ENCODE data around the gene TMBIM1. TPM values are rescaled to one million over a fixed set of nuclear protein-coding genes. Genes with fewer than 3 reads are reported as not detected.

TMBIM1 gene
- total RNA-seq, 4 donors from 2014 or later = 272 to 341 (median 287) TPM

- Histone ChIP-seq H3K36me3 (peaks cover 34 to 37% of the 10 kb centered on the region in 2 donors), H3K4me3 (replicated peaks in 1 of 3) (no peak overlapping the region), H3K4me1 (peaks cover 0 to 30% of the 10 kb centered on the region in 2 donors), H3K27me3 (no peaks in the 10 kb centered on the region), H3K9me3 (no peaks in the 10 kb centered on the region), H3K27ac (no peak overlapping the region)
- intact Hi-C loops (cut with DNase I) = loop anchor here (10.0 kb wide), 1 partner anchor 73 kb away; no protein-coding TSS in a partner anchor
- 46 to 60% methylated on average over 8 of the region's 8 CpGs for WGBS, 2 donors
- TF ChIP-seq POLR2A (IDR thresholded peaks at IDR 0.05) = no peak
- peak in 3 of 6 experiments; percentile 32 to 50 (median 39) for TF ChIP-seq CTCF (IDR thresholded peaks at IDR 0.05)
- no peak for DNase-seq
These were observed 34.8 kb downstream of the TMBIM1 start for GRCh38 chr2:218257390-218257981.

GRCh38 chr2:218256612-218257350 lies 35.5 kb downstream of the TMBIM1 start:
- DNase-seq = no peak
- 94 to 95% methylated on average over 13 of the region's 13 CpGs for WGBS, 2 donors
- no peak overlapping the region for H3K27ac ChIP-seq
- H3K4me1 ChIP-seq = peaks cover 0 to 30% of the 10 kb centered on the region in 2 donors
- intact Hi-C loops (cut with DNase I) = loop anchor here (10.0 kb wide), 1 partner anchor 72 kb away; no protein-coding TSS in a partner anchor
- TF ChIP-seq POLR2A (IDR thresholded peaks at IDR 0.05) = no peak
- TF ChIP-seq CTCF (IDR thresholded peaks at IDR 0.05) = no peak
- H3K27me3 ChIP-seq = no peaks in the 10 kb centered on the region
- H3K36me3 ChIP-seq = peaks cover 41 to 44% of the 10 kb centered on the region in 2 donors
- H3K4me3 ChIP-seq (replicated peaks in 1 of 3) = no peak overlapping the region
- no peaks in the 10 kb centered on the region for H3K9me3 ChIP-seq

- TF ChIP-seq POLR2A (IDR thresholded peaks at IDR 0.05) = no peak
- TF ChIP-seq CTCF (IDR thresholded peaks at IDR 0.05) = no peak
- H3K9me3 ChIP-seq = no peaks in the 10 kb centered on the region
- WGBS, 2 donors = 85 to 86% methylated on average over 6 of the region's 6 CpGs
- no peaks in the 10 kb centered on the region for H3K27me3 ChIP-seq
- H3K4me1 ChIP-seq = peaks cover 0 to 21% of the 10 kb centered on the region in 2 donors
- no peak overlapping the region for H3K4me3 ChIP-seq (replicated peaks in 1 of 3)
- DNase-seq = no peak
- no peak overlapping the region for H3K27ac ChIP-seq
- peaks cover 54 to 57% of the 10 kb centered on the region in 2 donors for H3K36me3 ChIP-seq
- intact Hi-C loops (cut with DNase I) = loop anchor here (10.0 kb wide), 1 partner anchor 71 kb away; no protein-coding TSS in a partner anchor
These were observed 36.9 kb downstream of the TMBIM1 start for GRCh38 chr2:218255446-218255845.

- Histone ChIP-seq H3K9me3 (no peaks in the 10 kb centered on the region), H3K27ac (no peak overlapping the region), H3K4me1 (peaks cover 0 to under 1% of the 10 kb centered on the region in 2 donors), H3K36me3 (peaks cover 76 to 80% of the 10 kb centered on the region in 2 donors), H3K27me3 (no peaks in the 10 kb centered on the region), H3K4me3 (replicated peaks in 1 of 3) (no peak overlapping the region)
- TF ChIP-seq POLR2A (IDR thresholded peaks at IDR 0.05) (no peak), CTCF (IDR thresholded peaks at IDR 0.05) (no peak)
- WGBS, 2 donors = 91 to 94% methylated on average over 5 of the region's 5 CpGs
- intact Hi-C loops (cut with DNase I) = loop anchor here (10.0 kb wide), 1 partner anchor 68 kb away; no protein-coding TSS in a partner anchor
- DNase-seq = no peak
These were observed 39.1 kb downstream of the TMBIM1 start for GRCh38 chr2:218253232-218253625.

All from thyroid gland (tissue), 4 donors.